ENCODE measurements around the gene TXNIP. TPM values are rescaled to one million over a fixed set of nuclear protein-coding genes. Genes with fewer than 3 reads are reported as not detected.

TXNIP gene
- total and polyA plus RNA-seq, 4 donors = 178 to 1,810 (median 703) TPM

DNA sequence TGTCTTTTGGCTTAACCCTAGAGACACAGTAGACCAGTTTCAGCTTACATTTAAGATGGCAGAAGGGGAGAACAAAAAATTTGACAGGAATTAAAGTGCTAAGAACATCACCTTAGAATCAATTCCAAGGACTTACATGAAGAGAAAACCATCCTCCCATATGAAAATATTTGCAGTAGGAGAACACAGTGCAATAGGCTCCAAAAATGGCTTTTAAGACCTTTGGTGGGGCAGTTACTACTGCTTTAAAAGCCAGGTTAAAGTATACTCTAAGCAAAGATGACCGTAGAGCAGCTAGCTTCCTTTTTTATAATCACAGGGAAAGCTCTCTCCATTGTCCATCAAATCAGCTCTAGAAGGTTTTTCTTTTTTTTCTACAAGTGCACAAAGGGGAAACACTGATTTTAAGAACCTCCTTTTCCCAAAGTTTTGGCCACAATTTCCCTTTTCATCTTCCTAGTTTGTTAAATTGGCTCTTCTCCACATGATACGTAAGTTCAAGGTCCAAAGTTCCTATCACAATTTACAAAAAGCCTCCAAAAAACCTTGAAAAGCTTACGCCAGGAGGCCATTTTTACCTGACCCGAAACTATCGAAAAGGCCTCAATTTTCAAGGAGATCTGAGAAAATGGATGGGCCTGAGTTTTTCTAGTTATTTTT is 3.3 kb downstream of the TXNIP start:
- peaks cover 14 to 43% (median 22%) of the 10 kb centered on the region in 4 donors for H3K36me3 ChIP-seq (ENCODE audit: control insufficient read depth in 4 of 4, insufficient read depth in 4 of 4, low read length in 4 of 4)
- ATAC-seq (ENCODE audit: insufficient read depth, low FRiP score) = no peak
- peak overlapping the region; percentile 13 to 63 for H3K9ac ChIP-seq (ENCODE audit: insufficient read depth in 1 of 2, low read length in 2 of 2)
- peaks cover 3 to 42% (median 10%) of the 10 kb centered on the region in 5 donors for H3K4me1 ChIP-seq (ENCODE audit: control insufficient read depth in 5 of 5, insufficient read depth in 5 of 5, low read length in 5 of 5)
- DNase-seq = no peak
- H3K9me3 ChIP-seq (ENCODE audit: control insufficient read depth in 4 of 4, insufficient read depth in 3 of 4, low read length in 3 of 4) = peaks cover 0 to 2% (median 0%) of the 10 kb centered on the region in 4 donors
- H3K4me3 ChIP-seq = peak overlapping the region; percentile 100
- H3K27me3 ChIP-seq (ENCODE audit: control insufficient read depth in 3 of 3, insufficient read depth in 3 of 3, low read length in 2 of 3) = no peaks in the 10 kb centered on the region
- H3K27ac ChIP-seq (ENCODE audit: low read depth in 1 of 2, low read length in 1 of 2) = peak overlapping the region; percentile 71 to 85
- WGBS, 2 donors = 29 to 43% methylated on average over 5 of the region's 5 CpGs
- TF ChIP-seq, protein P1, sequence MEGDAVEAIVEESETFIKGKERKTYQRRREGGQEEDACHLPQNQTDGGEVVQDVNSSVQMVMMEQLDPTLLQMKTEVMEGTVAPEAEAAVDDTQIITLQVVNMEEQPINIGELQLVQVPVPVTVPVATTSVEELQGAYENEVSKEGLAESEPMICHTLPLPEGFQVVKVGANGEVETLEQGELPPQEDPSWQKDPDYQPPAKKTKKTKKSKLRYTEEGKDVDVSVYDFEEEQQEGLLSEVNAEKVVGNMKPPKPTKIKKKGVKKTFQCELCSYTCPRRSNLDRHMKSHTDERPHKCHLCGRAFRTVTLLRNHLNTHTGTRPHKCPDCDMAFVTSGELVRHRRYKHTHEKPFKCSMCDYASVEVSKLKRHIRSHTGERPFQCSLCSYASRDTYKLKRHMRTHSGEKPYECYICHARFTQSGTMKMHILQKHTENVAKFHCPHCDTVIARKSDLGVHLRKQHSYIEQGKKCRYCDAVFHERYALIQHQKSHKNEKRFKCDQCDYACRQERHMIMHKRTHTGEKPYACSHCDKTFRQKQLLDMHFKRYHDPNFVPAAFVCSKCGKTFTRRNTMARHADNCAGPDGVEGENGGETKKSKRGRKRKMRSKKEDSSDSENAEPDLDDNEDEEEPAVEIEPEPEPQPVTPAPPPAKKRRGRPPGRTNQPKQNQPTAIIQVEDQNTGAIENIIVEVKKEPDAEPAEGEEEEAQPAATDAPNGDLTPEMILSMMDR (IDR thresholded peaks at IDR 0.05; ENCODE audit: control extremely low read depth, extremely low read depth) = no peak

- Histone ChIP-seq H3K4me1 (ENCODE audit: control insufficient read depth in 5 of 5, insufficient read depth in 5 of 5, low read length in 5 of 5) (peaks cover 3 to 36% (median 8%) of the 10 kb centered on the region in 5 donors), H3K9ac (ENCODE audit: insufficient read depth in 1 of 2, low read length in 2 of 2) (no peak overlapping the region), H3K27ac (ENCODE audit: low read depth in 1 of 2, low read length in 1 of 2) (peak overlapping the region; percentile 82 to 85), H3K27me3 (ENCODE audit: control insufficient read depth in 3 of 3, insufficient read depth in 3 of 3, low read length in 2 of 3) (no peaks in the 10 kb centered on the region), H3K36me3 (ENCODE audit: control insufficient read depth in 4 of 4, insufficient read depth in 4 of 4, low read length in 4 of 4) (peaks cover 14 to 43% (median 22%) of the 10 kb centered on the region in 4 donors), H3K4me3 (peak overlapping the region; percentile 5), H3K9me3 (ENCODE audit: control insufficient read depth in 4 of 4, insufficient read depth in 3 of 4, low read length in 3 of 4) (peaks cover 0 to 2% (median 0%) of the 10 kb centered on the region in 4 donors)
- TF ChIP-seq, protein P1 (IDR thresholded peaks at IDR 0.05; ENCODE audit: control extremely low read depth, extremely low read depth) = no peak
- ATAC-seq (ENCODE audit: insufficient read depth, low FRiP score) (no peak), DNase-seq (no peak)
- 33 to 37% methylated on average over 1 of the region's 1 CpG for WGBS, 2 donors
These were observed 3.9 kb downstream of the TXNIP start for GRCh38 chr1:145992502-145992936.

GRCh38 chr1:145991735-145992412 is 4.5 kb downstream of the TXNIP start:
- DNase-seq = peak in 1 of 3 donors; percentile 26
- H3K36me3 ChIP-seq (ENCODE audit: control insufficient read depth in 4 of 4, insufficient read depth in 4 of 4, low read length in 4 of 4) = peaks cover 14 to 43% (median 22%) of the 10 kb centered on the region in 4 donors
- H3K27ac ChIP-seq (ENCODE audit: low read depth in 1 of 2, low read length in 1 of 2) = peak overlapping the region; percentile 61 to 86
- no peak overlapping the region for H3K4me3 ChIP-seq
- peaks cover 0 to 2% (median 0%) of the 10 kb centered on the region in 4 donors for H3K9me3 ChIP-seq (ENCODE audit: control insufficient read depth in 4 of 4, insufficient read depth in 3 of 4, low read length in 3 of 4)
- H3K9ac ChIP-seq (ENCODE audit: insufficient read depth in 1 of 2, low read length in 2 of 2) = no peak overlapping the region
- H3K27me3 ChIP-seq (ENCODE audit: control insufficient read depth in 3 of 3, insufficient read depth in 3 of 3, low read length in 2 of 3) = no peaks in the 10 kb centered on the region
- no peak for ATAC-seq (ENCODE audit: insufficient read depth, low FRiP score)
- WGBS, 2 donors = 49 to 71% methylated on average over 10 of the region's 10 CpGs
- H3K4me1 ChIP-seq (ENCODE audit: control insufficient read depth in 5 of 5, insufficient read depth in 5 of 5, low read length in 5 of 5) = peaks cover 3 to 30% (median 7%) of the 10 kb centered on the region in 5 donors
- TF ChIP-seq, protein P1 (IDR thresholded peaks at IDR 0.05; ENCODE audit: control extremely low read depth, extremely low read depth) = no peak

All from lung (tissue), 12 donors.